Right lobe of liver (tissue), 4 donors: ENCODE results near the gene HES4.
"Not testable (repeated sequence)": the region's sequence is repeated elsewhere in the genome, so short reads cannot be mapped to it uniquely, and the experiment has no call there.

Source experiments
- POLR2A ChIP-seq: fragments of 450-650 bp; IDR thresholded peaks from one replicate; pipeline ENCODE4 v1.6.1; 2017; ENCODE audit warnings: antibody characterized with exemption, mild to moderate bottlenecking
- TF ChIP-seq, protein P1 (sequence below), 4 donors: fragments of 200-600 bp in 3 of 4; fragments of 450-650 bp in 1 of 4; IDR thresholded peaks; one replicate each; pipeline versions ENCODE4 v1.5.1 to v1.8.0; 2016 to 2022; ENCODE audit warnings: antibody characterized with exemption in 4 of 4, mild to moderate bottlenecking in 2 of 4
- donor health status: DM: no; HTN: no; CAD: no.
- donor health status: DM: no; HTN: no; CAD: no.
- donor health status: DM: no; HTN: yes; CAD: no.

- TF ChIP-seq POLR2A, result not testable (repeated sequence)
- TF ChIP-seq, protein P1, sequence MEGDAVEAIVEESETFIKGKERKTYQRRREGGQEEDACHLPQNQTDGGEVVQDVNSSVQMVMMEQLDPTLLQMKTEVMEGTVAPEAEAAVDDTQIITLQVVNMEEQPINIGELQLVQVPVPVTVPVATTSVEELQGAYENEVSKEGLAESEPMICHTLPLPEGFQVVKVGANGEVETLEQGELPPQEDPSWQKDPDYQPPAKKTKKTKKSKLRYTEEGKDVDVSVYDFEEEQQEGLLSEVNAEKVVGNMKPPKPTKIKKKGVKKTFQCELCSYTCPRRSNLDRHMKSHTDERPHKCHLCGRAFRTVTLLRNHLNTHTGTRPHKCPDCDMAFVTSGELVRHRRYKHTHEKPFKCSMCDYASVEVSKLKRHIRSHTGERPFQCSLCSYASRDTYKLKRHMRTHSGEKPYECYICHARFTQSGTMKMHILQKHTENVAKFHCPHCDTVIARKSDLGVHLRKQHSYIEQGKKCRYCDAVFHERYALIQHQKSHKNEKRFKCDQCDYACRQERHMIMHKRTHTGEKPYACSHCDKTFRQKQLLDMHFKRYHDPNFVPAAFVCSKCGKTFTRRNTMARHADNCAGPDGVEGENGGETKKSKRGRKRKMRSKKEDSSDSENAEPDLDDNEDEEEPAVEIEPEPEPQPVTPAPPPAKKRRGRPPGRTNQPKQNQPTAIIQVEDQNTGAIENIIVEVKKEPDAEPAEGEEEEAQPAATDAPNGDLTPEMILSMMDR (IDR thresholded peaks at IDR 0.05), result not testable (repeated sequence)
Observed at GRCh38 chr1:1030867-1031658, 31.2 kb upstream of the HES4 start.
